ENCODE data around the gene ABCG1.

Gene ABCG1

GRCh38 chr21:42344631-42345030, 125.7 kb downstream of the ABCG1 start (continued):
- TF ChIP-seq POU6F1 (CRISPR knock-in tag; IDR thresholded peaks at IDR 0.05; ENCODE audit: borderline replicate concordance, low read depth) (no peak), ZNF565 (CRISPR knock-in tag; conservative IDR thresholded peaks at IDR 0.05; ENCODE audit: low read depth) (no peak), ZNF70 (CRISPR knock-in tag; IDR thresholded peaks at IDR 0.05) (no peak), SNAI2 (CRISPR knock-in tag; IDR thresholded peaks at IDR 0.05) (no peak), BACH2 (CRISPR knock-in tag; IDR thresholded peaks at IDR 0.05; ENCODE audit: borderline replicate concordance) (no peak), CSRNP3 (CRISPR knock-in tag; IDR thresholded peaks at IDR 0.05) (no peak), OSR1 (CRISPR knock-in tag; IDR thresholded peaks at IDR 0.05) (no peak)

DNA sequence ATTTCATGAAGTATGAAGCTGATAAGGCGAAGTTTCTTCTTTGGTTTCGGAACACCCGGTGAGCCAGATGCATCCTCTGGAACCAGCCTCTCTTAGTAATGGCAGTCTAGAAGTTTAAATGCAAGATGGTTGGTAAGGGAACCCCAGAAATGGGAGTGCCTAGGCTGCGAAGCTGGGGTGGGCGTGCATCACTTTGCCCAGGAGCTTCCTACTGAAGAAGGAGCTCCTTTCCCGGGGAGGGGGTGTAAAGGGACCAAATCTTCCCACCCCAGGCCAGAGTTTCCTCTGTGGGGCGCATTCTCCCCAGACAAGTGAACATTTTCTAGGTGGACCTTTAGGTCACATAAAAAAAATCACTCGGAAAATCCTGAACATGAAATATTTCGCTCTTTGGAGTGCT, 127.5 kb downstream of the ABCG1 start:
- no peak for ATAC-seq
- TF ChIP-seq ZNF8 (CRISPR knock-in tag; IDR thresholded peaks at IDR 0.05) (no peak), ZFP30 (CRISPR knock-in tag; IDR thresholded peaks at IDR 0.05) (no peak), ISL1 (CRISPR knock-in tag; IDR thresholded peaks at IDR 0.05) (no peak), CSRNP3 (CRISPR knock-in tag; IDR thresholded peaks at IDR 0.05) (no peak), ZFP3 (CRISPR knock-in tag; IDR thresholded peaks at IDR 0.05) (no peak), ZNF70 (CRISPR knock-in tag; IDR thresholded peaks at IDR 0.05) (no peak), GLIS3 (CRISPR knock-in tag; IDR thresholded peaks at IDR 0.05) (no peak), TOX (CRISPR knock-in tag; IDR thresholded peaks at IDR 0.05; ENCODE audit: borderline replicate concordance) (no peak), POU6F1 (CRISPR knock-in tag; IDR thresholded peaks at IDR 0.05; ENCODE audit: borderline replicate concordance, low read depth) (no peak)

Data from SK-N-SH treated with all-trans-retinoic acid at 6 μM for 48 hours (cell line).